ENCODE data around the gene INSL4.

INSL4 gene

DNA sequence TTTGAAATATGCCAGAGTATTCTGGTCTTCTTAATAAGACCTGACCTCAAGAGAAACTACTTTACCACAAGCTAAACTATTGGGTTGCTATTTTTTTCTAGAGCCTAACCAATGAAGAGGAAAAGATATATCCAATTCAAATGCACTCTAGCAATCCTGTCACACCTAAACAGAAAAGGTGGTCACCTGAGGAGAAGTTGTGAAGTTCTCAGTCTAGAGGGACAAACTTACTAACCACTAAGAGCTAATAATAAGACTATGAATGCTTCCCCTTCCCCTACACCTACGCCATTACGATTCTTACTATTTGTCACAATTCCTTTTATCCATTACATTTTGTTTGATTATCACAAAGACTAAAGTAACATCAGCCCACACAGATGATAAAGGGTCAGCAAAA lies 43.6 kb downstream of the INSL4 start:
- TF ChIP-seq EGR1 (IDR thresholded peaks at IDR 0.05), result no peak
- TF ChIP-seq CREB1 (IDR thresholded peaks at IDR 0.05; ENCODE audit: low read depth), result no peak
- TF ChIP-seq ZBTB7A (IDR thresholded peaks at IDR 0.05; ENCODE audit: low read depth), result no peak
- no peak for TF ChIP-seq FOXM1 (IDR thresholded peaks at IDR 0.05; ENCODE audit: borderline replicate concordance, low read depth)
- TF ChIP-seq TAF1 (IDR thresholded peaks at IDR 0.05; ENCODE audit: low read depth), result no peak
- TF ChIP-seq, protein P1, sequence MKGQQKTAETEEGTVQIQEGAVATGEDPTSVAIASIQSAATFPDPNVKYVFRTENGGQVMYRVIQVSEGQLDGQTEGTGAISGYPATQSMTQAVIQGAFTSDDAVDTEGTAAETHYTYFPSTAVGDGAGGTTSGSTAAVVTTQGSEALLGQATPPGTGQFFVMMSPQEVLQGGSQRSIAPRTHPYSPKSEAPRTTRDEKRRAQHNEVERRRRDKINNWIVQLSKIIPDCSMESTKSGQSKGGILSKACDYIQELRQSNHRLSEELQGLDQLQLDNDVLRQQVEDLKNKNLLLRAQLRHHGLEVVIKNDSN (IDR thresholded peaks at IDR 0.05), result no peak
- TF ChIP-seq, protein P2, sequence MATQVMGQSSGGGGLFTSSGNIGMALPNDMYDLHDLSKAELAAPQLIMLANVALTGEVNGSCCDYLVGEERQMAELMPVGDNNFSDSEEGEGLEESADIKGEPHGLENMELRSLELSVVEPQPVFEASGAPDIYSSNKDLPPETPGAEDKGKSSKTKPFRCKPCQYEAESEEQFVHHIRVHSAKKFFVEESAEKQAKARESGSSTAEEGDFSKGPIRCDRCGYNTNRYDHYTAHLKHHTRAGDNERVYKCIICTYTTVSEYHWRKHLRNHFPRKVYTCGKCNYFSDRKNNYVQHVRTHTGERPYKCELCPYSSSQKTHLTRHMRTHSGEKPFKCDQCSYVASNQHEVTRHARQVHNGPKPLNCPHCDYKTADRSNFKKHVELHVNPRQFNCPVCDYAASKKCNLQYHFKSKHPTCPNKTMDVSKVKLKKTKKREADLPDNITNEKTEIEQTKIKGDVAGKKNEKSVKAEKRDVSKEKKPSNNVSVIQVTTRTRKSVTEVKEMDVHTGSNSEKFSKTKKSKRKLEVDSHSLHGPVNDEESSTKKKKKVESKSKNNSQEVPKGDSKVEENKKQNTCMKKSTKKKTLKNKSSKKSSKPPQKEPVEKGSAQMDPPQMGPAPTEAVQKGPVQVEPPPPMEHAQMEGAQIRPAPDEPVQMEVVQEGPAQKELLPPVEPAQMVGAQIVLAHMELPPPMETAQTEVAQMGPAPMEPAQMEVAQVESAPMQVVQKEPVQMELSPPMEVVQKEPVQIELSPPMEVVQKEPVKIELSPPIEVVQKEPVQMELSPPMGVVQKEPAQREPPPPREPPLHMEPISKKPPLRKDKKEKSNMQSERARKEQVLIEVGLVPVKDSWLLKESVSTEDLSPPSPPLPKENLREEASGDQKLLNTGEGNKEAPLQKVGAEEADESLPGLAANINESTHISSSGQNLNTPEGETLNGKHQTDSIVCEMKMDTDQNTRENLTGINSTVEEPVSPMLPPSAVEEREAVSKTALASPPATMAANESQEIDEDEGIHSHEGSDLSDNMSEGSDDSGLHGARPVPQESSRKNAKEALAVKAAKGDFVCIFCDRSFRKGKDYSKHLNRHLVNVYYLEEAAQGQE (IDR thresholded peaks at IDR 0.05; ENCODE audit: low read depth), result no peak
- TF ChIP-seq NFIC (IDR thresholded peaks at IDR 0.05), result no peak
- TF ChIP-seq TCF12 (IDR thresholded peaks at IDR 0.05; ENCODE audit: low read depth), result no peak
- TF ChIP-seq YY1 (IDR thresholded peaks at IDR 0.05; ENCODE audit: low read depth), result no peak
- no peak for TF ChIP-seq CEBPB (IDR thresholded peaks at IDR 0.05)
- TF ChIP-seq TEAD4 (IDR thresholded peaks at IDR 0.05), result no peak
- no peak for TF ChIP-seq RAD21 (IDR thresholded peaks at IDR 0.05; ENCODE audit: low read depth)
- TF ChIP-seq, protein P3, sequence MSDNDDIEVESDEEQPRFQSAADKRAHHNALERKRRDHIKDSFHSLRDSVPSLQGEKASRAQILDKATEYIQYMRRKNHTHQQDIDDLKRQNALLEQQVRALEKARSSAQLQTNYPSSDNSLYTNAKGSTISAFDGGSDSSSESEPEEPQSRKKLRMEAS (IDR thresholded peaks at IDR 0.05), result no peak
- TF ChIP-seq EP300 (IDR thresholded peaks at IDR 0.05; ENCODE audit: borderline replicate concordance), result no peak

DNA sequence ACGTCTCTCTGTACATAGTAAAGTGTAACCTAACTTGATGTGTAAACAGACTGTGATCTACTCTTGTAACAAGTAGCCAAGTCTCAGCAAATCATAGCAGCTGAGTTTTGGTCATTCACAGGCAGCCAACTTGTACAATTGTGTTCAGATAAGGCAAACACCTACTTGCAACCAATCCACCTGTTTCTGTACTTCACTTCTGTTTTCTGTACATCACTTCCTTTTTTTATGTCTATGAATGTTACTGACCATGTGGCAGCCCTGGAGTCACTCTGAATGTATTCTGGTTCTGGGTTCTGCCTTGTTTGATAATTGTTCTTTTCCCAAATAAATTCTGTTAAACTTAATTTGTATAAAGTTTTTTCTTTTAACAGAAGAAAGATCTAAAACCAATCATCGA lies 47.3 kb downstream of the INSL4 start:
- TF ChIP-seq, protein P3 (IDR thresholded peaks at IDR 0.05), result no peak
- no peak for TF ChIP-seq EP300 (IDR thresholded peaks at IDR 0.05; ENCODE audit: borderline replicate concordance)
- TF ChIP-seq TAF1 (IDR thresholded peaks at IDR 0.05; ENCODE audit: low read depth), result no peak
